Type B pancreatic cell (in vitro differentiated cells): ENCODE results near the gene MASP2. TPM values are rescaled to one million over a fixed set of nuclear protein-coding genes. Genes with fewer than 3 reads are reported as not detected.
"Not testable (repeated sequence)": the region's sequence is repeated elsewhere in the genome, so short reads cannot be mapped to it uniquely, and the experiment has no call there.

Experiments
- DNase-seq: peaks from one replicate; pipeline ENCODE4 v3.0.0; 2021; ENCODE audit warnings: mixed read lengths; ENCODE audit not compliant: unreplicated experiment; ENCODE audit errors: extremely low spot score
- H3K27ac Mint-ChIP-seq: 2 replicates; pipeline ENCODE4 v1.8.0; 2021; ENCODE audit warnings: mild to moderate bottlenecking, mixed read lengths
- H3K27me3 Mint-ChIP-seq: 2 replicates; pipeline ENCODE4 v1.8.0; 2021; ENCODE audit warnings: mixed read lengths
- H3K36me3 Mint-ChIP-seq: 2 replicates; pipeline ENCODE4 v1.8.0; 2021; ENCODE audit warnings: mixed read lengths
- H3K4me1 Mint-ChIP-seq: one replicate; pipeline ENCODE4 v1.8.0; 2021; ENCODE audit warnings: mixed read lengths; ENCODE audit not compliant: unreplicated experiment
- H3K4me3 Mint-ChIP-seq: 2 replicates; pipeline ENCODE4 v1.8.0; 2021; ENCODE audit warnings: mild to moderate bottlenecking, mixed read lengths
- H3K9me3 Mint-ChIP-seq: 2 replicates; pipeline ENCODE4 v1.8.0; 2021; ENCODE audit warnings: mixed read lengths
- total RNA-seq: library from RNA; stranded (reverse); gene quantifications from 2 replicates; pipeline ENCODE4 v1.2.1, GENCODE V29; 2021; ENCODE audit warnings: low replicate concordance
- TF ChIP-seq, protein P1 (sequence below): fragments of 200-600 bp; sonication (generic); conservative IDR thresholded peaks from 2 replicates; pipeline ENCODE4 v1.5.0; 2021; ENCODE audit warnings: antibody characterized with exemption, mild to moderate bottlenecking

MASP2 gene
- total RNA-seq, 1 donor from 2014 or later, result 0.34 TPM

DNA sequence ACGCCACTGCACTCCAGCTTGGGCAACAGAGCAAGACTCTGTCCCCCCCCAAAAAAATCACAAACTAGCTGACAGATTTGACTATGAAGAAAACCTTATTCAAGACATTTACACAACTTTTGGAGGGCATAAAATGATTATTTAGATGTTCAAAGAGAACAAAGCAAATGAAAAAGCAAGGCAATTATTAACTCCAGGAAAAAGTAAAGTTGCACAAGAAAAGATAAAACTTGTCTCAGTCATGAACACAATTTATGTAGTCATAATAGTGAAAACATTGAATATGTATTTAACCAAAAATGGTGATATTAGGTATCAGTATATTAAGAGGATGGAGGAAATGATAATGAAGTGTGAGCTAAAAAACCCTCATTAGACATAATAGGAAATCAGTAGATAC is 46.5 kb downstream of the MASP2 start:
- no peaks in the 10 kb centered on the region for H3K4me1 Mint-ChIP-seq
- H3K27ac Mint-ChIP-seq, result no peak overlapping the region
- DNase-seq, result no peak
- TF ChIP-seq, protein P1, sequence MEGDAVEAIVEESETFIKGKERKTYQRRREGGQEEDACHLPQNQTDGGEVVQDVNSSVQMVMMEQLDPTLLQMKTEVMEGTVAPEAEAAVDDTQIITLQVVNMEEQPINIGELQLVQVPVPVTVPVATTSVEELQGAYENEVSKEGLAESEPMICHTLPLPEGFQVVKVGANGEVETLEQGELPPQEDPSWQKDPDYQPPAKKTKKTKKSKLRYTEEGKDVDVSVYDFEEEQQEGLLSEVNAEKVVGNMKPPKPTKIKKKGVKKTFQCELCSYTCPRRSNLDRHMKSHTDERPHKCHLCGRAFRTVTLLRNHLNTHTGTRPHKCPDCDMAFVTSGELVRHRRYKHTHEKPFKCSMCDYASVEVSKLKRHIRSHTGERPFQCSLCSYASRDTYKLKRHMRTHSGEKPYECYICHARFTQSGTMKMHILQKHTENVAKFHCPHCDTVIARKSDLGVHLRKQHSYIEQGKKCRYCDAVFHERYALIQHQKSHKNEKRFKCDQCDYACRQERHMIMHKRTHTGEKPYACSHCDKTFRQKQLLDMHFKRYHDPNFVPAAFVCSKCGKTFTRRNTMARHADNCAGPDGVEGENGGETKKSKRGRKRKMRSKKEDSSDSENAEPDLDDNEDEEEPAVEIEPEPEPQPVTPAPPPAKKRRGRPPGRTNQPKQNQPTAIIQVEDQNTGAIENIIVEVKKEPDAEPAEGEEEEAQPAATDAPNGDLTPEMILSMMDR, result no peak
- no peaks in the 10 kb centered on the region for H3K36me3 Mint-ChIP-seq
- no peaks in the 10 kb centered on the region for H3K9me3 Mint-ChIP-seq
- H3K4me3 Mint-ChIP-seq, result no peak overlapping the region
- no peaks in the 10 kb centered on the region for H3K27me3 Mint-ChIP-seq

DNA sequence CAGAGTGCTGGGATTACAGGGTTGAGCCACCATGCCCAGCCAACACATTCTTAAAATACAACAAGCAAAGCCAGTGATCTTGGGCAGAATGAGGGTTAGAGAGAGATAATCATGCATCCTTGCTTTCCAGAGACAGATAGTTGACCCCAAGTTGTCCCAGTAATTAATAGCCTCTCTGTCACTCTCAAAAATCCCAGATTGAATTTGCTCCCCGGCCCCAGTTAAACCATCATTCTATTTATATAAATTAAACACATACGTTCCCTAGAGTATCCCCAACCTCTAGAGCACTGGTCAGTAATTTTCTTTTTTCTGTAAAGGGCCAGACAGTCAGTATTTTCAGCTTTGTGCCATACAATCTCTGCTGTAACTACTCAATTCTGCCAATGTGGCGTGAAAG is 50.9 kb downstream of the MASP2 start:
- TF ChIP-seq, protein P1, result no peak
- Mint-ChIP-seq H3K4me3 (no peak overlapping the region), H3K27ac (no peak overlapping the region), H3K27me3 (no peaks in the 10 kb centered on the region), H3K36me3 (no peaks in the 10 kb centered on the region), H3K4me1 (no peaks in the 10 kb centered on the region), H3K9me3 (no peaks in the 10 kb centered on the region)
- no peak for DNase-seq

- Mint-ChIP-seq H3K9me3 (no peaks in the 10 kb centered on the region), H3K36me3 (no peaks in the 10 kb centered on the region), H3K4me3 (no peak overlapping the region), H3K4me1 (no peaks in the 10 kb centered on the region), H3K27me3 (peaks cover 1% of the 10 kb centered on the region), H3K27ac (no peak overlapping the region)
- TF ChIP-seq, protein P1, result no peak
- no peak for DNase-seq
These were observed 54.2 kb downstream of the MASP2 start for GRCh38 chr1:10992864-10993263.

- H3K36me3 Mint-ChIP-seq, H3K4me3 Mint-ChIP-seq, H3K27ac Mint-ChIP-seq, H3K27me3 Mint-ChIP-seq, DNase-seq, H3K4me1 Mint-ChIP-seq, H3K9me3 Mint-ChIP-seq: not testable (repeated sequence)
These were observed 55.0 kb downstream of the MASP2 start for GRCh38 chr1:10992004-10992403.

DNA sequence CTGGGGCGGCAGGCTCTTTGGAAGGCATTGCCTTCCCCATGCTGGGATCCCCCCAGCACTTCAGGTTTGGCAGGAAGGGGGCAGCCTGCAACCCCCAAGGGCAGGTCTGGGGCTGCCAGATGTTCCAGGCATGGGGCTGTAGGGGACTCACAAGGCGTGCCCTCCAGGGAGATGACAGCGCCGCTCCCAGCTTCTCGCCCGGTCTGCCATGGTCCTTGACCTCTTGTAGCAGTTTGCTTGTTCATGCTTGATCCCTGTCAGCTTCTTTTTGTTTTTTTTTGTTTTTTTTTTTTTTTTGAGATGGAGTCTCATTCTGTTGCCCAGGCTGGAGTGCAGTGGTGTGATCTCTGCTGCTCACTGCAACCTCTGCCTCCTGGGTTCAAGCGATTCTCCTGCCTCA is 56.2 kb downstream of the MASP2 start:
- DNase-seq, result no peak
- no peaks in the 10 kb centered on the region for H3K4me1 Mint-ChIP-seq
- TF ChIP-seq, protein P1, result no peak
- no peaks in the 10 kb centered on the region for H3K9me3 Mint-ChIP-seq
- H3K36me3 Mint-ChIP-seq, result no peaks in the 10 kb centered on the region
- H3K4me3 Mint-ChIP-seq, result no peak overlapping the region
- no peak overlapping the region for H3K27ac Mint-ChIP-seq
- H3K27me3 Mint-ChIP-seq, result peaks cover 9% of the 10 kb centered on the region

DNA sequence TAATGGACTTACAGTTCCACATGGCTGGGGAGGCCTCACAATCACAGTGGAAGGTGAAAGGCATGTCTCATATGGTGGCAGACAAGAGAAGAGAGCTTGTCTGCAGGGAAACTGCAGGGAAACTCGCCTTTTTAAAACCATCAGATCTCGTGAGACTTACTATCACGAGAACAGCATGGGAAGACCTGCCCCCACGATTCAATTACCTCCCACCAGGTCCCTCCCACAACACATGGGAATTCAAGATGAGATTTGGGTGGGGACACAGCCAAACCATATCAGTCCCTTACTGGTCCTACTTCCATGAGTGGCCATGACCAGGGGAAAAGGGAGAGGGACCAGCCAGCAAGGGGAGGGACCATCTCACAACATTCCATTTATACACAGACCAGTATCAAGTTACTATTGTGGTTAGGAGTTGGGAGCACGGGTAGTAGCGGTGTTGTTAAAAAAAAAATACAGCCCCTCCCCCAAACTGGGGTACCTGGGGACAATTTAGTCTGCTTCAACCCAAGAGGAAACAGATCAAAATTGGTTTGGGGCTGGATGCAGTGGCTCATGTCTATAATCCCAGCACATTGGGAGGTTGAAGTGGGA is 57.0 kb downstream of the MASP2 start:
- not testable (repeated sequence) for H3K27ac Mint-ChIP-seq, H3K4me1 Mint-ChIP-seq, H3K27me3 Mint-ChIP-seq, H3K9me3 Mint-ChIP-seq, DNase-seq, H3K36me3 Mint-ChIP-seq, H3K4me3 Mint-ChIP-seq

- Mint-ChIP-seq H3K4me3 (no peak overlapping the region), H3K27me3 (peaks cover 9% of the 10 kb centered on the region), H3K36me3 (no peaks in the 10 kb centered on the region), H3K4me1 (no peaks in the 10 kb centered on the region), H3K27ac (no peak overlapping the region), H3K9me3 (no peaks in the 10 kb centered on the region)
- DNase-seq, result no peak
- TF ChIP-seq, protein P1, result no peak
These were observed 57.9 kb downstream of the MASP2 start for GRCh38 chr1:10989095-10989494.
